ENCODE data around the gene ABCG1.

Gene ABCG1

GRCh38 chr21:42258150-42258884 lies 39.4 kb downstream of the ABCG1 start:
- Histone ChIP-seq H3K4me3 (ENCODE audit: severe bottlenecking) (no peak overlapping the region), H3K9me3 (ENCODE audit: severe bottlenecking) (no peaks in the 10 kb centered on the region), H3K36me3 (ENCODE audit: low read depth) (no peaks in the 10 kb centered on the region), H3K27ac (ENCODE audit: poor library complexity, severe bottlenecking) (no peak overlapping the region), H3K4me1 (ENCODE audit: insufficient read depth, poor library complexity, severe bottlenecking) (peaks cover 5% of the 10 kb centered on the region), H3K27me3 (ENCODE audit: insufficient read depth, poor library complexity, severe bottlenecking) (no peaks in the 10 kb centered on the region)
- peak; percentile 57 for TF ChIP-seq CTCF (IDR thresholded peaks at IDR 0.05; ENCODE audit: poor library complexity, severe bottlenecking)
- peak; percentile 40; the same call in 2 of the 3 replicates for ATAC-seq (ENCODE audit: low read depth)
- DNase-seq (ENCODE audit: low spot score) = no peak

GRCh38 chr21:42258885-42259407 lies 40.0 kb downstream of the ABCG1 start:
- no peaks in the 10 kb centered on the region for H3K27me3 ChIP-seq (ENCODE audit: insufficient read depth, poor library complexity, severe bottlenecking)
- no peaks in the 10 kb centered on the region for H3K36me3 ChIP-seq (ENCODE audit: low read depth)
- H3K9me3 ChIP-seq (ENCODE audit: severe bottlenecking) = no peaks in the 10 kb centered on the region
- peaks cover 8% of the 10 kb centered on the region for H3K4me1 ChIP-seq (ENCODE audit: insufficient read depth, poor library complexity, severe bottlenecking)
- no peak overlapping the region for H3K4me3 ChIP-seq (ENCODE audit: severe bottlenecking)
- peak; percentile 36 for TF ChIP-seq CTCF (IDR thresholded peaks at IDR 0.05; ENCODE audit: poor library complexity, severe bottlenecking)
- no peak overlapping the region for H3K27ac ChIP-seq (ENCODE audit: poor library complexity, severe bottlenecking)
- DNase-seq (ENCODE audit: low spot score) = no peak
- ATAC-seq (ENCODE audit: low read depth) = no peak

DNA sequence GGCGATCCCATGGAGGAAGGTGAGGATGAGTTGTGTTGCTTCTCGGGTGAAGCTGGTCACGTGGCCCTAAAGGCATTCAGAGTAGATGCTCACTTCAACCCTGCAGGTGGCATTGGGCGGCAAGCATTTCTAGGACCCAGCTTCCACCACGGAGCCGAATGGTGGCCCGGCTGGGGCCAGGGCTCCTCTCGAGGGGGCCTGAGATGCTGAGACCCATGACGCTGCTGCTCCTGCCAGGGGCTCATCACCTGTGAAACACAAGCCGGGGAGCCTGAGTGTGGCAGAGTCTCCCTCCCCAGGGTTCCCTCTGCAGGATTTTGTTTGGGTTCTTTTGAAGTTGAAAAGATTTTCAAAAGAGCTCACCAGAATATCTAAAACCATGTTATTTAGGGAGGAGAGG lies 41.2 kb downstream of the ABCG1 start:
- Histone ChIP-seq H3K4me1 (ENCODE audit: insufficient read depth, poor library complexity, severe bottlenecking) (peaks cover 8% of the 10 kb centered on the region), H3K9me3 (ENCODE audit: severe bottlenecking) (no peaks in the 10 kb centered on the region), H3K27me3 (ENCODE audit: insufficient read depth, poor library complexity, severe bottlenecking) (no peaks in the 10 kb centered on the region), H3K4me3 (ENCODE audit: severe bottlenecking) (no peak overlapping the region), H3K36me3 (ENCODE audit: low read depth) (no peaks in the 10 kb centered on the region), H3K27ac (ENCODE audit: poor library complexity, severe bottlenecking) (no peak overlapping the region)
- DNase-seq (ENCODE audit: low spot score) = no peak
- no peak for TF ChIP-seq CTCF (IDR thresholded peaks at IDR 0.05; ENCODE audit: poor library complexity, severe bottlenecking)
- no peak for ATAC-seq (ENCODE audit: low read depth)

DNA sequence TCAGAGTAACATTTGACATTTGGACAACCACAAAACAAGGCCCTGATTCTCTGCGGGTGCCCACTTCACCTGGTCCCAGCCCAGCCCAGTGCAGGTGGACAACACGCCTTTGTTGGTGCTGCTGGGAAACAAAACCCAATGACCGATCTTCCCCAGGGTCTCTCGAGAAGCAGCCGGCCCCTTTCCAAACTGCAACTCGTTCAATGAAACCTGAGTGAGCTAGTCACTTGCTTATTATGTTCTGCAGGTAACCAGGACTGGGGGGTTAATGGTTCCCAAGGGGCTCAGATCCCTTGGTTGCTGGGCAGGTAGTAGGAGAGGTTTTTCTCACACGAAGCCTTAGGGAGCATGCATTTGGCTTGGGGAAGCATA lies 42.9 kb downstream of the ABCG1 start:
- no peak for ATAC-seq (ENCODE audit: low read depth)
- no peak for TF ChIP-seq CTCF (IDR thresholded peaks at IDR 0.05; ENCODE audit: poor library complexity, severe bottlenecking)
- Histone ChIP-seq H3K36me3 (ENCODE audit: low read depth) (no peaks in the 10 kb centered on the region), H3K27me3 (ENCODE audit: insufficient read depth, poor library complexity, severe bottlenecking) (no peaks in the 10 kb centered on the region), H3K9me3 (ENCODE audit: severe bottlenecking) (no peaks in the 10 kb centered on the region), H3K4me3 (ENCODE audit: severe bottlenecking) (no peak overlapping the region), H3K27ac (ENCODE audit: poor library complexity, severe bottlenecking) (no peak overlapping the region), H3K4me1 (ENCODE audit: insufficient read depth, poor library complexity, severe bottlenecking) (peaks cover 8% of the 10 kb centered on the region)
- no peak for DNase-seq (ENCODE audit: low spot score)

- Histone ChIP-seq H3K9me3 (ENCODE audit: severe bottlenecking) (no peaks in the 10 kb centered on the region), H3K4me1 (ENCODE audit: insufficient read depth, poor library complexity, severe bottlenecking) (peaks cover 8% of the 10 kb centered on the region), H3K27ac (ENCODE audit: poor library complexity, severe bottlenecking) (no peak overlapping the region), H3K4me3 (ENCODE audit: severe bottlenecking) (no peak overlapping the region), H3K36me3 (ENCODE audit: low read depth) (no peaks in the 10 kb centered on the region), H3K27me3 (ENCODE audit: insufficient read depth, poor library complexity, severe bottlenecking) (no peaks in the 10 kb centered on the region)
- DNase-seq (ENCODE audit: low spot score) (no peak), ATAC-seq (ENCODE audit: low read depth) (peak; percentile 79)
- no peak for TF ChIP-seq CTCF (IDR thresholded peaks at IDR 0.05; ENCODE audit: poor library complexity, severe bottlenecking)
Observed at GRCh38 chr21:42262831-42263231, 43.9 kb downstream of the ABCG1 start.
